ENCODE results near the gene S100A11. TPM values are rescaled to one million over a fixed set of nuclear protein-coding genes. Genes with fewer than 3 reads are reported as not detected.
"Not testable (repeated sequence)": the region's sequence is repeated elsewhere in the genome, so short reads cannot be mapped to it uniquely, and the experiment has no call there.

The S100A11 gene
- total RNA-seq (2014; rRNA removed; shearing (Covaris generic)): 784 and 824 TPM in 2 replicates

DNA sequence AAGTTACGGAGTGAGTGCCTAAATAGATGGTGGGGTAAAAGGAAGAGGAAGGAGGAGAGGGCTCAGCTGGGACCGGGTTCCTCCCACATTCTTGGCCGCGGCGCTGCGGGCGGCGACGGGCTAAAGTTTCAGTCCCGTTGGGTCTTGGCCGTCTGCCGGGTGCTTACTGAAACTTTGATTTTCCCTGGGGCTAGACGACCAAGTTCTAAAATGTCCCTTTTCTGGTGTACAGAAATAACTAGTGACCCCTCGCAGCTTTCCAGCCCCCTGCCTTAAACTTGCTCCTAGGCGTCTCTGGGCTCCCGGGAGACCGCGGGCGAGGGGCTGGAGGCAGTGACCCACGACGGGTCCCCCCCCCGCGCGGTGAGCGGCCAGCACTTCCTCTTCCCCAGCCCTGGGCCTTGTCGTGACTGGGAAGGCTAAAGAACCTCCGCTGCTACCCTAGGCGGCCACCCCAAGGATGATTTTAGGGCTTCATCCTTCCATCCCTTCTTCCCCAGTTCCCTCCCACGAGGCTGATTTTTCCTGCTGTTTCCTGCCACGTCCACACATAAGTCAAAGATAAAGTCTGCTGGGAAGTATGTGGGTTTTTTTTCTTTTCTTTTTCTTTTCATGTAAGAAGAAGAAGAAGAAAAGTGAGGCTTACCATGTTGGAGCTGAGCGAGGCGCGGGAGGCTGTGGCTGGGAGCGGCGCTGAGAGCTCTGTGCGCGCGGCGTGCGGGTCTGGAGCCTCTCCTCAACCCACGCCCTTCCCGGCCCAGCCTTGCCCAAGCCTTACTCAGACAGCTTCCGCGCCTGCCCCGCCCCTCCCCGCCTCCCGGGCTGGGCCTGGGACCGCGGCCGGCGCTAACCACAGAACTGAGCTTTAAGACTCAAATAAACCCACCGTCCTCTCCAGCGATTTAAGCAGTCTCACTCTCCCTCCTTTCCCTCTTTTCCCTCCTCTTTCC, at the start of gene S100A11:
S100A11 (minus strand) TSS at position 738 of the 950 bp plus-strand sequence; CDS start at position 649, 89 bp downstream.
- DNase-seq (ENCODE audit: low read depth): peak; percentile 88

DNA sequence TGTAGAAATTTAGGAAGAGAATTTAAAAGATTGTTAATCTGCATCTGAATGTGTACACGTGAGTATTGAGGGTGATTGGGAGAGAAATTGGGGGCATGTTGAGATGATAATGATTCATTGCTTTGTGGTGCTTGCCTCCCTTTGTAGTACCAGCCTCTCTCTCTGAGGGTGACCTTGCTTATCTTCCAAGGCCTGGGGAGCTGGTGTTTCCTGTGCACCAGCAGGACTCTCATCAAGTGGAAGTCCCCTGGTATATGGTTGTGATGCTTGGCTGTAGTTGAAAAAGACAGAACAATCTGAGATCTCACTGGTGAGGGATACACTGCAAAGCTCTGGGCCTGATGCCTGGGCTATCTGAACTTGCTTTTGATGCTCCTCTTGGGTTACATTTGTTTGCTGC, 48.0 kb upstream of the S100A11 start:
- no peak for DNase-seq (ENCODE audit: low read depth)

DNA sequence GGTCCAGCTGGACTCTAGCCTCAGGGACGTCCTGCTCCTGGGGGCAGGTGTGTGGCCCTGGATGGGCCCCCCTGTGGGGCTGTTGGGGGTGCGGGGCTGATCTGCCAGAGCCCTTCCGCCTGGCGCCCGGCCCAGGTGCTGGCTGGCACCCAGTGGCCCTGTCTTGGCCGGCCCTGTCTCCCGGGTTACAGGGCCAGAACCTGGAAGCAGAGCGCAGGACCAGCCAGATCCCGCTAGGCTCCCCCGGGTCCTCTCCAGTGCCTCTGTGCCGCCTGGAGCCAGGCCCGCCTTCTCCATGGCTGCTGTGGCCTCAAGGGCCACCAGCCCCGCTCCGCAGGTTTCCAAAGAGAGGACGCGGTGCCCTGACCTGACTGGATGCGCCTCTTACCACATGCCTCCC, 44.2 kb upstream of the S100A11 start:
- not testable (repeated sequence) for DNase-seq (ENCODE audit: low read depth)

DNA sequence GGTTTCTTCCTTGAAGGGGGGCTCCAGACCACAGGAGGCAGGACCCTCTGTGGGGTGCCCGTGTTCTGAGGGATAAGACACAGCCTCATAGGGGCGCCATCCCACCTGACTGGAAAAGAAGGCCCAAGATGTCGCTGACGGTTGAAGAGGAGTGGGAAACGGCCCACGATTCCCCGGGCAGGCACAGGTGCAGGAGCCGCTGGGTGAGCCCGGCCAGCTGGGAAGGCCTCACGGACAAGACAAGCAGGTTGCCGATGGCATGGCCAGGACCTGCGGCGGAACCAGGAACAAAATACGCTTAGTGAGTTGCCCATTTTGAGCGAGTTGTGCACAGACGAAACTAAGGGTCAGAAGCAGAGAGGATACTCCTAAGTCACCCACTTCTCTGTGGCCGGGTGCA, 43.7 kb upstream of the S100A11 start:
- DNase-seq (ENCODE audit: low read depth): not testable (repeated sequence)

DNA sequence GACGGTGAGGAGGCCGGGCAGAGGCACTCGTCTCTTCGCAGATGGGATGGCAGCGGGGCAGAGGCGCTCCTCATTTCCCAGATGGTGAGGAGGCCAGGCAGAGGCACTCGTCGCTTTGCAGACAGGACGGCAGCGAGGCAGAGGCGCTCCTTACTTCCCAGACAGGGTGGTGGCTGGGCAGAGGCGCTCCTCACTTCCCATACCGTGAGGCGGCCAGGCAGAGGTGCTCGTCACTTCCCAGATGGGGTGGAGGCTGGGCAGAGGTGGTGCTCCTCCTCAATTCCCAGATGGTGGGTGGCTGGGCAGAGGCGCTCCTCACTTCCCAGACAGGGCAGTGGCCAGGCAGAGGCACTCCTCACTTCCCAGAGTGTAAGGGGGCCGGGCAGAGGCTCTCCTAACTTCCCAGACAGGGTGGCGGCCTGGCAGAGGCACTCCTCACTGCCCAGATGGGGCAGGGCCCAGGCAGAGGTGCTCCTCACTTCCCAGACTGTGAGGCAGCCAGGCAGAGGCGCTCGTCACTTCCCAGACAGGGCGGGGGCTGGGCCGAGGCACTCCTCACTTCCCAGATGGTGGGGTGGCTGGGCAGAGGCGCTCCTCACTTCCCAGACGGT, 42.1 kb upstream of the S100A11 start:
- no peak for DNase-seq (ENCODE audit: low read depth)

DNA sequence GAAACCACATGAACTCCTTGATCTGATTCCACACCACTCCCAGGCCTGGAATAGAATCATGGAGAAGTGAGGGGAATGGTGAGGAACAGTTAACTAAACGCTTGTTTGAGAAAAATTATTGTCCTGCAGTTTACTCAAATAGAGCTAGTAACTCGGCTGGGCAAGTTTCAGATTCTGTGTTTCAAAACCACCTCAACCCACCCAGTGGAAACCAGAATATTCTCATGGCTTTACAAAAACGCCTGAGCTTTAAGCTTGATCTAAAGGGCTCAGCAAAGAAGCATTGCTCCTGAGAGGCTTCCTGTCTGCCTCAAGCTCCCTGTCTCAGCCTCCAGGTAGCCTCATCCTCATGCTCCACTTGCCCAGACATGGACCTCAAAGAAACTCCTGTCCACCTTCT, 35.5 kb upstream of the S100A11 start:
- no peak for DNase-seq (ENCODE audit: low read depth)

DNA sequence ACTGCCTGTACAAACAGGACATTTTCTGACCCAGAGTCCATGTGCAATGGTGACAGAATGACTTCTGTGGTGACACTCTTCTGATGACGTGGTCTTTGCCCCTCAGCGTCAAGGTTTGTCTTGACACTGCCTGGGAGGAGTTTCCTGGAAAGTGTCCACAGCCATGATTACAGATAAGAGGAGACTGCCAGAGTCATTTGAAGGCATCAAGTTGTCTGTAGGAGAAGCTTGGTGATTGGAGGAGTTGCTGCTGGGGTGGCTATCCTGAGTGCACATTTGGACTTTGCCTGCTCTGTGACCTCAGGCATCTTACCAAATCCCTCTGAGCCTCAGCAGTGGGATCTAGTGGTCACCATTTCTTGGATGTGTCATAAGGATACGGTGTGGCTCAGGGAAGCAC, 34.3 kb upstream of the S100A11 start:
- DNase-seq (ENCODE audit: low read depth): no peak

DNA sequence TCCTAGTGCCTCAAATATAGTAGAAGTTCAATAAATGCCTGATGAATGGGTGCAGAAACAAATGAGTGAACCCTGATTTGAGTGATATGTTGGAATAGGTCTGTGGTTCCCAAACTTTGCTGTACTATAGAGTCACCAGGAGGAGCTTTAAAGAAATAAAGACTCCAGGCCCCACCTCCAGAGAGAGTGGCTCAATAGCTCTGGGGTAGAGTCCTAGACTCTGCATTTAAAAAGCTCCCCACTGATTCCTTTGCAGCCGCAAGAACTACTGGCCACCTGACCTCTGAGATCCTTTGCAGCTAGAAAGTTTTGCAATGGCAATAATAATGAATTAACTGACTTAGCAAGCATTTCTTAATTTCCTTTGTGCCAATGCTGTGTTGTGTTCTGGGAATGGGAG, 31.1 kb upstream of the S100A11 start:
- no peak for DNase-seq (ENCODE audit: low read depth)

DNA sequence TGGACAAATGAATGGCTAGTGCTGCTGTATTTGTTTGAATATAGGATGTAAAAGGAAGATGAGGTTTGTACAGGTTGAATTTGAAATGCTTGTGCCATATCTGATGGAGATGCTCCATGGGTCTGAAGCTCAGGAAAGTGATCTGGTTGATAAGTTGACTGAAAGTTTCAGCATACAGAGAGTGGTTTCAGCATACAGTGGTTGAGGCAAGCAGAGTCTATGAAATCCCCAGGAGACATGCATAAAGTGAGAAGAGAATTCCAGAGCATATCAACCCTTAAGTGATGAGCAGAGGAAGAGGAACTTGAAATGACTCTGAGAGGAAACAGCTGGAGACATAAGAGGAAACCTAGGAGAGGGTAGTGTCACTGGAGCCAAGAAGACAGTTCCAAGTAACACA, 30.3 kb upstream of the S100A11 start:
- no peak for DNase-seq (ENCODE audit: low read depth)

DNA sequence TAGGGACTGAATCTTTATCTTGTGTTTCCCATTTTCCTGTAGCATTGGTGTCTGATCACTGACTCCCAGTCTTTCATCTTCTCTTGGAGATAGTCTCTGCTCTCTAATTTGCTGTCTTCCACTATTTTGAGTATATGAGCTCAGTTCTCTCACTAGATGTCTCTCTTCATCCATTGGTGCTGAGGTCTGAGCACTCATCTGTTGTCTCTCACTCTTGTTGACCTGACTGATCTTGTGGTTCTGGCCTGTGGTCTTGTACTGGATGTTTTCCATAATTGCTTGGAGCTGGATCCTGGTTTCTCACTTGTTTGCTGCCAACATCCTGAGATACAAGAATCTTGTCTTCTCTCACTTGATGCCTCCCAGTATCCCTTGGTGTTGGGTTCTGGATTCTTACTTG, 25.1 kb upstream of the S100A11 start:
- DNase-seq (ENCODE audit: low read depth): peak; percentile 25

DNA sequence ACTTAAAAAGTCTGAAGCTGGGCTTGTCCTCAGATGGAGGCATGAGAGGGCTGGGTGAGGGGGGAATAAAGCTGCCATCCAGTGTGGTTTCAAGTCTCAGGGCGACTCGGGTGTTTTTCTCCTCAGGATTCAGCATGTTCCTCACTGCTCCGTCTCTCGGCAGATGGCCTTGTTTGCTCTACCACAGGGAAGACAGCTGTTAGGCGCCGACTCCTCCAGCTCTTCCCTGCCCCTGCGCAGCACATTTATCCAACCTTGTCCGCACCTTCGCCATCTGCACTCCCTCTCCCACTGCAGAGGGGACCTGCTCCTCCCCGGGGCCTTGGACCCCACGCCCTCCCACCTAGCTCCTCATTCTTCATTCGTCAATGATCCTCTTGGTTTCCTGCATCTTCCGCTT, 16.6 kb upstream of the S100A11 start:
- DNase-seq (ENCODE audit: low read depth): no peak

DNA sequence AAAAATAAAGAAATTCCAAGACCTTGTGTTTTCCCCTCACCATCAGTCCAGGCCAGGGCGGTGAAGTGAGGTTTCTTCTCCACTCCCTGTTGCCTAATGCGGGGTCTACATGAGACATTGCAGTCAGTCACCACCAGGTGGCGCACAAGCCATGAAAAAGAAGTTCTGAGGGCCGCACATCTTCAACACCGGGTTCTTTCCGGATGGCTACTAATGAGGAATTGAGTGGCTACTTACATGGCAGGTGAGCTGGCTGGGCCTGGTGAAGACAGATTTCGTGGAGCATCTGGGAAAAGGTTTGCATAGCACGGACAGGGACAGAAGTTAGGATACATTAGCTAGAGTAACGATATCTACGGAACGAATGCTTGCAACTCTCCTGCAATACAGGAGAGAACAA, 15.8 kb upstream of the S100A11 start:
- DNase-seq (ENCODE audit: low read depth): peak; percentile 75

DNA sequence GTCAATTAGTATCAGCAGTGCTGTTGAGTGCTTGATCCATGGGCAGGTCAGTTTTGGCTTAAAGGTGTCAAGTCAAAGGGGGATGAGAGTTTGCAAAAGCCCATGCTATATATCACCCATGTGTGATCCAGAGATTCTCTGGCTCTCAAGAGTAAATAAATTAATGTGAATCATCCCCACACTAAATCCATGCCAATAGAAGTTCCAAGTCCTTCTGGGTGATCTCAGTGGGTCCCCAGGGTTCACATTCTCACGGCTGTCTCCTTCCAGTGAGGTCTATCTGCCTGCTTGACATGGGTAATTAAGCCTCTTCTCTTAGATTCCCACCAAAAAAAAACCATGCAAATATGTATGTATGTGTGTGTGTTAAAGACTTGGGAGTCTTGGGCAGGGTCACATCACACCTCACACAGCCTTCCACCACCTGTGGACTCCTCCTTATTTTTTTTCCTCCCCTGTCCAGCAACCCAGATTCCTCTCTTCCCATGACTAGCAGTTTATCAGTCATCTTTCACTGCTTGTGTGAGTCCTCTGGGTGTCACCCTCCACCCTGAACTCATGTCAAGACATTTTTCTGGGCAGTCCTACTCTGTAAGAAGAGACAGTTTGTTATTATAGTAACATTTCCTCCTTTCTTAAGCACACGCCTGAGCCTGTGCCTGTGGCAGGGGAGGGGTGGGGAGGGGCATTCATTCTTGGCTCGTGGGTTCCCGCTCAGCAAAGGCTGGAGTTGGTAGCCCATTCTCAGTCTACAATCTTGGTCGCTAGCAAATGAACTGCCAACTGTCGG, 14.3 kb upstream of the S100A11 start:
- peak; percentile 34 for DNase-seq (ENCODE audit: low read depth)

DNA sequence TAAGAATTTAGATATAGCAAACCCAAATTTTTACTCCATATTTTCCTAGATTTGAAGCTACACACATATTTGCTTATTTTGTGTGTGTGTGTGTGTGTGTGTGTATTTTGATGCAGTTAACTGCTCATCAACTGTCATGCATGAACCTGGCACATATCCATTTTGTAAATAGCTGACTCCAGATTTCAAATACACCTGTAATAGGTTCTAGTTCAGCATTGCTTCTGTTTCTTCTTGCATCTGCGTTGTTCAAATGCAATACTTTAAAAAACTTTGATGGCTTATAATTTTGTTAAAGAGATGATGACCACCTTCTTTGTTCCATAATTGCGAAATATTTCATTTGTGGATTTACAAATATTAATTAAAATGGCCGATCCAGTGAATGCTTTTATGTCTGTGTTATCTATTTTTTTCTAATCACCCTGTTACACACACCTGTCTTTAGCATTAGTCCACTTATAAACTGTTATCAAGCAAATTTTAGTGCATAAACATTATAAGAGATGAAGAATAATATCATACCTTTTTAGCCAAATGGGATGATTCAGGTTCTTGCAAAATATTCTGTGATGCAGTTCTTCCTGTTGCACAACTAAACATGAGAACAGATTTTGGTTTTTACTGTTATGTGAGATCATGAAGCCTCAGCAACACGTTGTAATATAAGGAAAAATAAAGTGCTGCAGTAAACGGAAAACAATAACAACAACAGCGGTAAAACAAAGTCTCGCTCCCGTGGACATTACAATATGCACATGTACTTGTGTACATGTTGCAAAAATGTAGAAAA, 12.7 kb upstream of the S100A11 start:
- peak; percentile 13 for DNase-seq (ENCODE audit: low read depth)

DNA sequence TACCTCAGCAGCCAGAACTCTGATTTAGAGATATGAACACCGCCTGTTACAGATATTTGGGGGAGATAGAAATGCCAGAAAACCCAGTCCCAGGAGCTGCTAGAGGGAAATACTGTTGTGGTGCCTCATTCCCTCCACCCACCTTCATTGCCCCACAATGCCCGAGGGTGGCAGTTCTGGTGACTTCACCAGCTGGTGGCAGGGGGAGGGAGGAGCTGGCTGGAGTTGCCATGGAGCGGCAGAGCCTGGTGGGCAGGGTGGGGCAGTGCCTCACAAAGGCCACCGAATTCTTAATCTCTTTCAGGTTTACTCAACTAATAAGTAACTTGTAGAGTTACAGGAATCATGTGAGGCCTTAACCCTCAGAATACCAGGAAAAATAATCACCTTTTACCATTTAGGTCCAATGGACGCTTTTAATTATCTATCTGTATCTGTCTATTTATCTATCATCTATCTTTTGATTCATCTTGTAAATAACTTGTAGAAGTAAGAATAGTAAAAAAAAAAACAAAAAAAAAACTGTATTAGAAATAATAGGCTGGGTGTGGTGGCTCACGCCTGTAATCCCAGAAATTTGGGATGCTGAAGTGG, 11.7 kb upstream of the S100A11 start:
- DNase-seq (ENCODE audit: low read depth): peak; percentile 95

DNA sequence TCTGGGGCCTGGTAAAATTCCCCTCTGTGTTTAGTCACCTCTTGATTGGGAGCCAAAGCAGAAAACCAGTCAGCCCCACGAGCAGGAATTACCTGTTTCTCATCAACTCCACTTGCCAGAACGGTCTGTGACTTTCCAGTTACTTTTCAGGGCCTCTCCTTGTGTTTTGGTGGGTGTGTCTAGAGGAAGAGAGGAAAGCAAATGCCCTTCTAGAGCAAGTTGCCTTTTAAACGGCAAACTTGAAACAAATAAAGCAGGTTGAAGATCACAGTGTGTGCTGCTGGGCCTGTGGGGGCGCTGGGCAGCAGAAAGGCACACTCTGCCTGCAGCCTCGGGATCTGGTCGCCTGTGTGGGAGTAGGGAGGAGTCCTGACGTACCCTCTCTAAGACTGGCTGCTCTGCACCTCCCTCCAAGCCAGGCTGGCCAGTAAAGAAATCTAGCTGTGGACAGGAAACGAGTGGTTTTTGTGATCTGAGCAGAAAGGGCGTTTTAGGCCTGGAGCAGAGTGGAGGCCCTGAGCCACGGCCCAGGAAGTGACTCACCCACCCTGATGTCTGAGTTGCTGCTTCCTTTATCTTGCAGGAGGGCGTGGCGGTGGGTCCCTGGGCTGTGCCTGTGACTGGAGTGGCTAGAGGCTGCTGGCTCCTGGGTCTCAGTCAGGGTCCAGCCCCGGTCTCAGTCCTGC, 11.1 kb upstream of the S100A11 start:
- DNase-seq (ENCODE audit: low read depth): peak; percentile 100

DNA sequence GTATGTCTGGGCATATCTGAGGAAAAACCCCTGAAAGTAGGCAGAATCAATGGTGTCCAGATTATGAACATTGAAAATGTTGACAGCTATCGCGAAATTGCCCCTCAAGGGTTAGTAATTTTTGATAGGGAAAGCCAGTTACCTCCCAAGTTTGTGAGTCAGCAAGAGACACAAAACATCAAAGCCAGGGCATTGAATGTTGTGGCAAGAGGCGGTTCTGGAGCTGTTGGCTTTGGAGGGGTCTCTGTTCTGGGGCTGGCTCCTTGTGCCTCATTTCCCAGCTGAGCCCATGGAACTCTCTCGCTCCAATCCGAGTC, 10.6 kb upstream of the S100A11 start:
- no peak for DNase-seq (ENCODE audit: low read depth)

DNA sequence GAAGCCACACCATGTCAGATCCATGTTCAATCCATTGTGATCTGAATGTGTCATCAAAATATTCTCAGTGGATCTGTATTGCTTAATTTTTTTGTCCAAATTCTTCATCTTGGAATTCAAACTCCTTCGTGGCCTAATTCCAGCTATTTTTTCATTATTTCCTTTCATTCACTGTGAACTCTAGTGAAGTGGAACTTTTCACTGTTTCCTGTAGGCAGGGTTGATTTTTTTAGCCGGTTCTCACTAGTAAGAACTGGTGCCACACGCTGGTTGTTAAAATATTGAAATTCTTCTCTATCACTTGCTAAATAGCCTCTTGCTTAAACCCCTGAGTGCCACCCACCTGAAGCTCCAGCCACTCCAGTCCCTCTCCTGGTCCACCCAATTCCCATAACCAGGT, 7.6 kb upstream of the S100A11 start:
- DNase-seq (ENCODE audit: low read depth): no peak

DNA sequence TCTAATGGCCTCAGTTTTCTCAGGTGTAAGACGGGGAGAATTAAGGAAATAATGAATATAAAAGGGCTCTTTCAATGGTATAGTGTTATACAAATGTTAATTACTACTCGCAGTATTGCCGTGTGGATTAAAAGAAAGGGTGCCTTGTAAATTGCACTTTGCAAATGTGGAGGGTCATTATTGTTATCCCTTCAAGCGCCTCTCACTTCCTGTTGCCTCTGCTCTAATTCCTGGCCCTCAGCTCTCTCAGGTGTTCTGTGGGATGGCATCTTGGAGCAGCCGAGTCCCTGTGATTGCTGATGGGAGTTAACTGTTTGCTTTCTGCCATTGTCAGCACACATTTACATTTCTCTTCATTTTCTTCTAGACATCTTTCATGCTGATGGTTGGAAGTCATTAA, 7.1 kb upstream of the S100A11 start:
- no peak for DNase-seq (ENCODE audit: low read depth)

DNA sequence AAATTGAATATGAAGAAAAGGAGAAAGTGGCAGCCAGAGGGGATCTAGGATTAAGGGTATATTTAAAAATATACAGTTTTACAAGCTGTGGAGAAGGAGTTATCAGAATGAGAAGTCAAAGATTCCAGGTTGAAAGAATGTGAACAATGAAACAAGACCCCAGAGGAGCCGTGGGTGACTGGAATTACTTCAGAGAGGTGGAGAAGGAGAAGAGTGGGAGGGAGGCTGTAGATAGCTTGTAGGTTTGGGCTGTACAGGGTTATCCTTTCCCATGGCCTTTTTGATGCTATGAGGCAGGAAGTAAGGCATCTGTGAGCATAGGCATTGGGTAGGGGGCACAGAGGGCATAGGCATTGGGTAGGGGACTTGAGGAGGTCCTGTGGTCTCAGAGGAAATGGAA, 5.2 kb upstream of the S100A11 start:
- no peak for DNase-seq (ENCODE audit: low read depth)

DNA sequence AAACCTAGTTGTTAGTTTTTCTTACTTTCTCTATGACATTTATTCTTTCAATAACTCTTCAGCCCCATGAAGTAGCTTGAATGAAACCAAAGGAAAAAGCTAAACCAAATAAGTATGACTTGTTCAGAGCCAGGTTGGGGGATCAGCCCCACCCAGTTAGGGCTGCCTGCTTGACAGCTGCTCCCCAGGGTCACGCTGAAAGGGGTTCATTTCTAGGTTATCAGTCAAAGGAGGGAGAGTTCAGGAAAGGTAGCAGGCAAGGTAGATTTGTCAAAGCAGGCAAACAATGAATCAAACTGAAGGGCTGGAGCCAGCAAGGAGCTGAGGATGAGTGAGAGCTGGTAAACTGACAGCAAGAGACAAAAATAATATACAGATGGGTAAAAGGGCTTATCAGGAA, 3.1 kb upstream of the S100A11 start:
- DNase-seq (ENCODE audit: low read depth): no peak
